Activated CD4-positive, alpha-beta memory T cell treated with anti-CD3 and anti-CD28 coated beads, Interleukin-2, amount 10 ng/mL, durations not matched to agents 7 days and 5 days (primary cell): ENCODE measurements around the gene AKT2. TPM values are rescaled to one million over a fixed set of nuclear protein-coding genes. Genes with fewer than 3 reads are reported as not detected.
A peak's percentile ranks its signal among the peaks of the same experiment; 100 is the strongest.

ENCODE experiments used
- CTCF ChIA-PET: fragments of 350-600 bp; sonication (Branson Sonifier 250); formaldehyde crosslinking; loops from one replicate; lab custom pipeline; 2021; ENCODE audit warnings: antibody characterized with exemption, inconsistent platforms; lab: Charles Lee
- POLR2A ChIA-PET: fragments of 350-600 bp; sonication (Branson Sonifier 250); formaldehyde crosslinking; loops from one replicate; lab custom pipeline; 2021; ENCODE audit warnings: antibody characterized with exemption; lab: Charles Lee
- DNase-seq: peaks from one replicate; pipeline ENCODE4 v3.0.0-alpha.2; 2020
- H3K27ac Mint-ChIP-seq: one replicate; pipeline ENCODE4 v1.8.0; 2021; ENCODE audit warnings: mild to moderate bottlenecking, mixed read lengths
- H3K27me3 Mint-ChIP-seq: one replicate; pipeline ENCODE4 v1.8.0; 2021; ENCODE audit warnings: mixed read lengths
- H3K36me3 Mint-ChIP-seq: one replicate; pipeline ENCODE4 v1.8.0; 2021; ENCODE audit warnings: low read depth, mixed read lengths
- H3K4me1 Mint-ChIP-seq: one replicate; pipeline ENCODE4 v1.8.0; 2021; ENCODE audit warnings: mixed read lengths
- H3K4me3 Mint-ChIP-seq: one replicate; pipeline ENCODE4 v1.8.0; 2021; ENCODE audit warnings: mild to moderate bottlenecking, mixed read lengths
- H3K9me3 Mint-ChIP-seq: one replicate; pipeline ENCODE4 v1.8.0; 2021; ENCODE audit warnings: mixed read lengths
- total RNA-seq, 2 experiments: library from RNA; stranded (reverse); gene quantifications; one replicate each; pipeline ENCODE4 v1.2.3, GENCODE V29; 2021

Gene AKT2
- total RNA-seq, 2 experiments from 2014 or later, result 142 to 150 TPM

DNA sequence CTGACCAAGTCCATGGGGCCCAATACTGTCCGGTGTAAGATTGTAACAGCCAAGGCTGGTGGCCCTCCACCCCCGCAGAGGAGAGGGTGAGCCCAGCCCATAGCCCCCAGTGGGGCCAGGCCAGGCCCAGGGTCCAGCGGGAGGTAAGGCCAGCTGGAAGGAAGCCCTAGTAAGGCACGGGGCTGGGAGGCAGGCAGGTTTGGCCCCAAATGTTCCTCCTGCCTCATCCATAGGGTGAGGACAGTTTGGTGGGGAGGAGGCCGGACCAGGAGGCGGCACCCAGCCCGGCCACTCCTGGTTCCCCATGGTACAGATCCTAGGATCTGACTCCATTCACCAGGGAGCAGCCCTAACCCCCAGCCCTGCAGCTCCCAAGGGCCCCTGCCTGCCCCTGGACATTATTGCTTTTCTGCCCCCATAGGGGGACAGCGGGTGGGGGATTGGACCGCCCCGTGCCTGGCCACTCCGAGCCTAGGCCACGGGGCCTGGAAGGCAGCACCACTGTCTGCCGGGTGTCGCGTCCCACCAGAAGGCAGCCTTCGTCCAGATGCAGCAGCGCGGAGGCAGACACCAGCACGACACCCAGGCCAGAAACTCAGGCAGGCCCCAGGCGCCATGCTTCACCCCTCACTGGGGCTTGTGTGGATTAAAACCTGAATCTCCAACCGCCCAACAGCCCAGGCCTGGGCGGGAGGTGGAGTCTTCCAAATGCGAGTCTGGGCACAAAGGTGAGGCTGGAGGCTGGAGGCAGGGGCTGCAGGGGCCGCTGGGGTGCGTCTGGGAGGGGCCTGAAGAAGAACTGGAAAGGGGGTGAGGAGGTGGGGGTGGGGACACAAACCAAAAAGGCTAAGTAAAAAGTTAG lies 52.0 kb downstream of the AKT2 start:
- Mint-ChIP-seq H3K27ac (no peak overlapping the region), H3K9me3 (no peaks in the 10 kb centered on the region), H3K4me1 (peaks cover 7% of the 10 kb centered on the region), H3K27me3 (peaks cover 8% of the 10 kb centered on the region), H3K36me3 (peaks cover 8% of the 10 kb centered on the region), H3K4me3 (no peak overlapping the region)
- CTCF ChIA-PET, result no interaction called here
- POLR2A ChIA-PET, result no interaction called here
- no peak for DNase-seq

DNA sequence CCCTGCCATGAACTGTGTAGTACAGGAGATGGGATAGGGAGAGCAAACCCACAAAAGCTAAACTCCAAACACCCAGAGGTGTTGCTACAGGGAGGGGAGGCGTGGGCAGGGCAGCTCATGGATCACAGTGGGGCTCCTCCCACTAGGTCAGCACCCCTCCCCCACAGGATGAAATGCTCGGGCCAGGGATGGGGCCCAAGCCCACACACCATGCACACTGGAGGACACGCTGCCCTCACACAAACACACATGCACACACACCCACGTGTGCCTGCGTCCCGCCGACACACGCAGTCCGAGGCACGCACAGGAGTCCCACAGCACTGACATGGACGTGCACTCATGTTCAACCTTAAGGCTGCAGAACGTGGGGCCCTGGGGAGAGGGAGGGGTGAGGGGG lies 52.7 kb downstream of the AKT2 start:
- peaks cover 15% of the 10 kb centered on the region for H3K27me3 Mint-ChIP-seq
- peaks cover 3% of the 10 kb centered on the region for H3K36me3 Mint-ChIP-seq
- H3K4me1 Mint-ChIP-seq, result peaks cover 7% of the 10 kb centered on the region
- H3K9me3 Mint-ChIP-seq, result no peaks in the 10 kb centered on the region
- ChIA-PET CTCF (no interaction called here), POLR2A (no interaction called here)
- no peak overlapping the region for H3K27ac Mint-ChIP-seq
- DNase-seq, result no peak
- H3K4me3 Mint-ChIP-seq, result no peak overlapping the region

DNA sequence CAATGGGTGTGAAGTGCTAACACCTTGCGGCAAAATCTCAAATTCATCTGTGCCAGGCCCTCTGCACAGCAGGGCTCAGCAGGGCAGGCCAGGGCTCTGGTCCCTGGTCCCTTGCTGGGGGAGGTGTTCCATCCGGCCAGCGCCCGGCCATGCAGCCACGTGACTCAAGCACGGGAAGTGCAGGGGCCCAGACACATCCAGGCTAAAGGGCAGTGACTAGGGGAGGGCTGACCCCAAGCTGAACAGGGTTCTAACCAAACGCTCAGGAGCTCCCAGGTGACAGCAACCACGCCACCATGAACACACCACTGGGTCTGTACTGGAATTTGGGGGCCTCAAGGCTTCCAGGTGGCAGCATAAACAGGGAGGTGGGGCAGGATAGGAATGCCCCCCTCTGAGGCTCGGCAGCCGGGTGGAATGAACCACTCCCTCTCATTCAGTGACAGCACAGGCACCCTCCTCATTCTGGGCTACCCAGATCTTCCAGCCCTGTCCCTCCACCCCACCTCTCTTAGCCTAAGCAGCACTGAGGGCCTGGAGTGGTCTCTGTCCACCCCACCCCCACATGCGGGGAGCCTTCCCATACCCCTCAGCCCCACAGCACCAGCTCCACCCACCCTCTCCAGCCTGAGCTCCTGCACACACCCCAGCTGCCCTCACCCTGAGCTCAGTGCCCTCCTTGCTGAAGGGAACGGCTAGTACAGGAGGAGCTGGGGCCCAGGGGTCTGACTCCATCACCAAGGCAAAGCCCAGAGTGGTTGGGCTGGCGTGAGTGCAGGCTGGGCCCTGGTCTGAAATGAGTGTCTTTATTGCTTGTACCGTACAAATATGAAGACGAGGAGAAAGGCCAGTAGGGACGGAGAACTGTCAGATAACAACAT lies 53.4 kb downstream of the AKT2 start:
- Mint-ChIP-seq H3K4me1 (peaks cover 8% of the 10 kb centered on the region), H3K36me3 (no peaks in the 10 kb centered on the region), H3K27me3 (peaks cover 21% of the 10 kb centered on the region), H3K27ac (no peak overlapping the region), H3K4me3 (no peak overlapping the region), H3K9me3 (no peaks in the 10 kb centered on the region)
- POLR2A ChIA-PET, result no interaction called here
- CTCF ChIA-PET, result no interaction called here
- no peak for DNase-seq

DNA sequence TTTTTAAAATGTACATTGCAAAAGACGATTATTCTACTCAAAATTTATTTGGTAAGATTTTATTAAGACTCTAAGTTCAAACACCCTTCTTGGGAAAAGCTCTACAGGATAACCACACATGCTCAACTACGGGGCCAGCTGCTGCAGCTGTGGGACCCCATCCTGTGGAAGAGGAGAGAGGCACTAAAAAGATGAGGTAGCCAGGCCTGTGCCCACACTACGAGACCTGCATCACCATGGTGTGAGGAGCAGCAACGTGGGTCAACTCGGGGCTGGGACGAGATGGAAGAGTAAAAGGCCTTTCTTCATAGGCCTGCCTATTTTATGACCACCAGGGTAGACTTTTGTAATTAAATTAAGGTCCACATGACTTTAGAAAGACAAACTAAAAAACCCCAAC lies 54.1 kb downstream of the AKT2 start:
- no peak for DNase-seq
- Mint-ChIP-seq H3K9me3 (no peaks in the 10 kb centered on the region), H3K4me1 (peaks cover 10% of the 10 kb centered on the region), H3K27me3 (peaks cover 25% of the 10 kb centered on the region), H3K27ac (no peak overlapping the region), H3K36me3 (no peaks in the 10 kb centered on the region), H3K4me3 (no peak overlapping the region)
- ChIA-PET CTCF (no interaction called here), POLR2A (no interaction called here)

DNA sequence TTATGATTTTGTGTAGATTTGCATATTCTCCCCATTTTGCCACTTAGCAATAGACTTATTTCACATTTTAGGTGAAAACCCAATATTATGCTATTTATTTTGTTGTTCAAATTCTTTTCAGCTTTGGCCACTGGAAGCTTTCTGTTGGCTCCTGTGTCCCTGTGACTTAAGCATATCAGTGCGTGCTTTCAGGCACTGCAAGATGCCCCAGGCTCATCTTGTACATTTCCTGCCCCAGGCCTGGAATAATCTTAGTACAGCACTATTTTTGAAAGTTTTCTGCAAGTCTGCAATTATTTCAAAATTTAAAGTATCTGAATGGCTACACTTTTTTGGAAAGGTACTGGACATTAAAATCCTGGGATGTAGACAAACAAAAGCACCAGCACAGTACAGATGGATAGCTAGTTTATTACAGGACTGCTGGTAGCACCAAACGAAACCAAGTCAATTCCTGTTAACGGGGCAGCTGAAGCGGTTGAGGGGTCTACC lies 55.2 kb downstream of the AKT2 start:
- Mint-ChIP-seq H3K4me1 (peaks cover 17% of the 10 kb centered on the region), H3K4me3 (no peak overlapping the region), H3K27ac (no peak overlapping the region), H3K36me3 (no peaks in the 10 kb centered on the region), H3K9me3 (no peaks in the 10 kb centered on the region), H3K27me3 (peaks cover 34% of the 10 kb centered on the region)
- ChIA-PET CTCF (interaction anchor here (0.6 to 1.5 kb wide), 2 partner anchors 13 to 322 kb away, joined by 4 to 5 read pairs; no protein-coding TSS in a partner anchor), POLR2A (no interaction called here)
- no peak for DNase-seq

DNA sequence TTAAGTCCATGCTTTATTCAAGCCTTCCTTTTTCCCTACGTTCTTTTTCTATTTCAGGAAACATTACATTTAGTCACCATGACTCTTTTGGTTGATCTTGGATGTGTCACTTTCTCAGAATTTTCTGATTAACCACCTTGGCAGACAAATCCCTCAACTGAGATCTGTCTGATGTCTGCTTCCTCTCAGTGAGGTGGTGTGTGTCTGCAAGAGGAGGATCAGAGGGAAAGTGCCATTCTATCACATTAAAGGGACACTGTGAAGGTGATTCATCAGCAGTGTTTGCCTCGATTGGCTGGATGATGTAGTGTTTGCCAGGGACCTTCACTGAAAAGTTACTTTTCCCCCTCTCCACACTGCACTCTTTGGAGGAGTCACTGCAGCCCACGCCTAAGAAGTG lies 55.7 kb downstream of the AKT2 start:
- H3K36me3 Mint-ChIP-seq, result no peaks in the 10 kb centered on the region
- ChIA-PET POLR2A (no interaction called here), CTCF (interaction anchor here (1.0 to 1.5 kb wide), 2 partner anchors 13 to 19 kb away, joined by 3 to 4 read pairs; no protein-coding TSS in a partner anchor)

DNA sequence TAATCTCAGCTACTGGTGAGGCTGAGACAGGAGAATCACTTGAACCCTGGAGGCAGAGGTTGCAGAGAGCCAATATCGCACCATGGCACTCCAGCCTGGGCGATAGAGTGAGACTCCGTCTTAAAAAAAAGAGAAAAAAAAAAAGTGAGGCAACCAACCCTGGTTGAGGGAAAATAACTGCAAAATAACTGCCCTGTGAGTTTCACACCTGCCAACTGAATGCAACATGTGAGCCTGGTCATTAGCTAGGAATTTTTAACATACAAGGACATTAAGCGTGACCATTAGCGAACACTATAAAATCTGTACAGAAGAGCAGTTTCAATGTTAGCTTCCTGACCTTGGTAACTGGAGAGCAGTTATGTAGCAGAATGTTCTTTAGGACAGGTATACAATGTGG lies 56.3 kb downstream of the AKT2 start:
- Mint-ChIP-seq H3K4me3 (no peak overlapping the region), H3K36me3 (no peaks in the 10 kb centered on the region), H3K27me3 (peaks cover 42% of the 10 kb centered on the region), H3K4me1 (peaks cover 17% of the 10 kb centered on the region), H3K9me3 (no peaks in the 10 kb centered on the region), H3K27ac (no peak overlapping the region)
- ChIA-PET CTCF (interaction anchor here (1.0 to 1.5 kb wide), 2 partner anchors 12 to 18 kb away, joined by 3 to 4 read pairs; no protein-coding TSS in a partner anchor), POLR2A (interaction anchor here (1.0 kb wide), 1 partner anchor 46 kb away, joined by 4 read pairs; no protein-coding TSS in a partner anchor)
- no peak for DNase-seq

More for the DNA sequence above, 55.7 kb downstream of the AKT2 start:
- no peak overlapping the region for H3K4me3 Mint-ChIP-seq
- no peak for DNase-seq
- H3K27me3 Mint-ChIP-seq, result peaks cover 37% of the 10 kb centered on the region
- no peaks in the 10 kb centered on the region for H3K9me3 Mint-ChIP-seq
- peaks cover 17% of the 10 kb centered on the region for H3K4me1 Mint-ChIP-seq
- H3K27ac Mint-ChIP-seq, result no peak overlapping the region

DNA sequence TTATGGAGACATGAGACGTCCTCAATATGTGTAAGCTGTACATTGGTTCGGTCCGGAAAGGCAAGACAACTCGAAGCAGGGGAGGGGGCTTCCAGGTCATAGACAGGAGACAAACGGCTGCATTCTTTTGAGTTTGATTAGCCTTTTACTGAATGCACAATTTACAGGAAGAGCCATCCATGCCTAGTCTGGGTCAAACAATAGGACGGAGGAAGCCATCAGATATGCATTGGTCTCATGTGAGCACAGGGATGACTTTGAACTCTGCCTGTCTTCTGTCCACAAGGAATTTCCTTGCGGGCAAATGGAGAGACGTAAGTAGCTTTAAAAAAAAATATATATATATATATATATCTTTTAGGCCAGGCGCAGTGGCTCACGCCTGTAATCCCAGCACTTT lies 56.8 kb downstream of the AKT2 start:
- Mint-ChIP-seq H3K27ac (no peak overlapping the region), H3K4me3 (no peak overlapping the region), H3K36me3 (no peaks in the 10 kb centered on the region), H3K4me1 (peaks cover 17% of the 10 kb centered on the region), H3K27me3 (peaks cover 44% of the 10 kb centered on the region), H3K9me3 (no peaks in the 10 kb centered on the region)
- CTCF ChIA-PET, result interaction anchor here (1.0 kb wide), 1 partner anchor 18 kb away, joined by 3 read pairs; no protein-coding TSS in a partner anchor
- POLR2A ChIA-PET, result interaction anchor here (1.0 kb wide), 1 partner anchor 46 kb away, joined by 4 read pairs; no protein-coding TSS in a partner anchor
- no peak for DNase-seq

DNA sequence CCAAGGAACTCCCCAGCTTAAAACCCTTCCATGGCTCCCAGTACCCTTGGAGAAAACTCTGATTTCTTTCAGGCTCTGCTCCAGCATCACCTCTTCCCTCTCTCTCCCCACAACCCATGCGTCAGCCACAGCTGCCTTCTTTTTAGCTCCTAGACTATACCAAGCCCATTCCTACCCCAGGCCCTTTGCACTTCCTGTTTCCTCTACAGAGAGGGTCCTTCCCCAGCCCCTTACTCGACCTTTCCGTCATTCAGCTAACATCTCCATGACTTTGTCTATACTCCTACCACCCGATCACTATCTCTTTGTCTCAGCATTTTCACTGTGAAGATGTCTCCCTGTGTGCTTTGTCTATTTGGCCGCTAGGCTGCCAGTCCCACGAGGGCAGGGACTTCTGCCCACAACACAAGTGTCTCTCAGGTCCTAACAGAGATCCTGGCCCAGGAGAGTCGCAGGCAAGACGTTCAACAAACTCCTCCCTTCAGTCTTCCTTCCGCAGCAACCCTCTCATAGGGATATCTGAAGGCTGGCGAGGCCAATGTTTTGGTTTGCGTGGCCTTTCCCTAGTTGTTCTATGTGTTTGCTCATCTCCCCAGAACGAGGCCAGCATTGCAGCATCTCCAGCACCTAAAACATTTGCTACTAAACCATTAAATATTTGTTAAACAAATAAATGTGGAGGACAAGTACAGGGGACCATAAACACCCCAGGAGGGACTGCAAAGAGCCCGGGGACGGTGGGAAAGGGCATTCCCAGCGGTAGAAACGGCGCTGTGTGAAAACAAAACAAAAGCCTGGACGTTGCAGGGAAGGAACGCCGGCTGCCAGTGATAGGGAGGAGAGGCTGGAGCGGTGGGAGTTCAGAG lies 59.5 kb downstream of the AKT2 start:
- Mint-ChIP-seq H3K9me3 (peaks cover 3% of the 10 kb centered on the region), H3K4me3 (no peak overlapping the region), H3K27me3 (peaks cover 52% of the 10 kb centered on the region), H3K27ac (no peak overlapping the region), H3K36me3 (peaks cover 3% of the 10 kb centered on the region), H3K4me1 (peaks cover 20% of the 10 kb centered on the region)
- ChIA-PET CTCF (no interaction called here), POLR2A (no interaction called here)
- DNase-seq, result no peak

DNA sequence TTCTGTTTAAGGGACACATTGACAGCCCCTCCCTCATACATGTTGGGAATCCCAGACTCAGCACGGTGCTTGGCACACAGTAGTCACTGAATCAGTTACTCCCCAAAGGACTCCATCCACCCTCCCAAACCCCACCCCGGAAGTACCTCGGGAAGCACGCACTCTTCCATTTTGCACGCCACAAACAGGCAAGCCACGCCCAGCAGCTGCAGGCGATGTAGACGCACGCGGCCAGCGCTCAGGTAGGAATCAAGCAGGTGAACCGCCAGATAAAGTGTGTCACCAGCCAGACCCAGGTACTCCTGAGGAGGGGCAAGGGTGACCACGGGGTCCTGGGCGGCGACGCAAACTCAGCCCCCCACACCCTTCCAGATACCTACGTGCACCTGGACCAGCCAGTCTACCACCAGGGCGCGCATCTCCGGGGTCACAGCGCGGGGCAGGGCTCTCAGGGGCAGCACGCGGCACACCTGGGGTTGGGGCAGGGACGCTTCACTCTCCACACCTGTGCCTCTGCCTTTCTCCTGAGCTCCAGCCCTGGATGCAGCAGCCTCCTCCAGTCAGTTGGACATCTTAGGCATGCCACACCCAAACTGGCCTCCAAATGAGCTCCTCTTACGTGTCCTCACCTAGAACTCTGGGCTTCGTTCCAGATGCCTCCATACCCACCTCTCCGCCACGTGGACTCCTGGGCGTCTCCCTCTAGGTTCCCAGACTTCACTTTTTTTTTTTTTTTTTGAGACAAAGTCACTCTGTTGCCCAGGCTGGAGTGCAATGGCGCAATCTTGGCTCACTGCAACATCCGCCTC lies 60.6 kb downstream of the AKT2 start:
- peaks cover 3% of the 10 kb centered on the region for H3K9me3 Mint-ChIP-seq

DNA sequence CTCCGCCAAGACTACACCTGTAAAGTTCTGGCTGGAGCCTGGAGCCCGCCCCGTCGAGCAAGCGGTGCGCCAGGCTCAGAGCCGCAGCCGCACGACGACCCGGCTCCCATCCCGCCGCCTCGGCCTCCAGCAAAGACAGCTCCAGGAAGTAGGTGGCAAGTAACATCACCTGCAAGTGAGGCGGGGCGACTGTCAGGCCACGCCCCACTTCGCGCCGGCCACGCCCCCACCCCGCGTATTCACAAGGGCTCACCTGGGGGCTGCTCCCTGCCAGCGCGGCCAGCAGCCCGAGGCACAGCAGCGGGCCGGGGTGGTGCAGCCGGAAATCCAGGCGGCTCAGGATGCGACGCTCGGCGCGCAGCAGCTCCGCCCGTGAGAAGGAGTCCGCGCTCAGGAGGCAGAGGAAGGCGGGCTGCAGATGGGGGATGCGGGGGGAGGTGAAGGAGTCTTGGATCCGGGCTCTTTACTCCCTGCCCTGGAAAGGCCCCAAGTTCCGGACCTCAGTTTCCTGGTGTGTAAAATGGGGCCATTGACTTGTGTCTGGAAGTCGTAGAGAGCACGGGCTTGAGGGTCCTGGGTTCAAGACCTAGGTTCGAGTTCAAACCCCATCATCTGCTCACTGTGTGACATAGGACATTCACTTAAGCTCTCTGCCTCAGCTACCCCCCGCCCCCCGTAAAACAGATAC lies 61.9 kb downstream of the AKT2 start:
- ChIA-PET CTCF (no interaction called here), POLR2A (no interaction called here)
- no peak overlapping the region for H3K4me3 Mint-ChIP-seq
- H3K9me3 Mint-ChIP-seq, result peaks cover 3% of the 10 kb centered on the region
- H3K4me1 Mint-ChIP-seq, result peaks cover 17% of the 10 kb centered on the region
- H3K36me3 Mint-ChIP-seq, result peaks cover 3% of the 10 kb centered on the region
- peaks cover 65% of the 10 kb centered on the region for H3K27me3 Mint-ChIP-seq
- no peak overlapping the region for H3K27ac Mint-ChIP-seq
- DNase-seq, result peak; percentile 38

More for the DNA sequence above, 60.6 kb downstream of the AKT2 start:
- ChIA-PET POLR2A (no interaction called here), CTCF (no interaction called here)
- peaks cover 61% of the 10 kb centered on the region for H3K27me3 Mint-ChIP-seq
- no peak overlapping the region for H3K27ac Mint-ChIP-seq
- no peak overlapping the region for H3K4me3 Mint-ChIP-seq
- no peak for DNase-seq
- peaks cover 20% of the 10 kb centered on the region for H3K4me1 Mint-ChIP-seq
- H3K36me3 Mint-ChIP-seq, result peaks cover 3% of the 10 kb centered on the region
